ENCODE measurements around the gene CYBC1.

Gene CYBC1

DNA sequence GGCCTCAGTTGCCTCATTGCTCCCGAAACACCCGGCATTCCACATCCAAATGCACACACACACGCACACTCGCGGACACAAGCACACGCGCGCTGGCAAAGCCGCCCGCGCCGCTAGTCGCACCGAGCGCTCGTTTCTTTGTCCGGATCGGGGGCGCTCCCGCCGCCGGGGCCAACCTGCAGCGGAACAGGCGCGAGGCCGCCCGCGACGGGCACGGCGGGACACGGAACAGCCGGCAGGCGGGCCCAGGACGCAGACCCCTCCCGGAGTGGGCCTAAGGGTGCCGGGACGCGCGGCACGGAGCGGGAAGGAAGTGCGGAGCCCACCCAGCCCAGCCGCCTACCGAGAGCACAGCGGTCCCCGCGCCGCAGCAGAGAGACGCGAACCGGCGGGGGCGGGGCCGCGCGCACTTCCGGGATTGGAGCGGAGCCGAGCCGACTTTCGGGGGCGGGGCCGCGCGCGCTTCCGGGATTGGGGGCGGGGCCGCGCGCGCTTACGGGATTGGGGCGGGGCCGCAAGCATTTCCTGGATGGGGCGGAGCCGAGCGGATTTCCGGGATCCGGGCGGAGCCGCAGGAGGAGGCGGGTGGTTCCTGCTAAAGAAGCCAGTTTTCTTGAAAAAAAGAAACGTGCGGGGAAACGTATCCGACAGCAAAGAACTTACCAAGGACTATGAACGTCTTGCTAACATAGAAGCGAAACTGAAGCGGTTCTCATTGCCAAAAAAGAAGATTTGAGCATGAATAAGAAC lies at the start of gene CYBC1:
Gene CYBC1, minus strand, starts transcription at position 396 of the 750 bp plus-strand sequence. CDS start 1,498 bp downstream, outside the sequence.
- peak; percentile 99 for DNase-seq

GRCh38 chr17:82497483-82498405 lies 47.2 kb upstream of the CYBC1 start:
- peak; percentile 44 for DNase-seq

GRCh38 chr17:82496529-82497434 lies 46.2 kb upstream of the CYBC1 start:
- peak; percentile 96 for DNase-seq

DNA sequence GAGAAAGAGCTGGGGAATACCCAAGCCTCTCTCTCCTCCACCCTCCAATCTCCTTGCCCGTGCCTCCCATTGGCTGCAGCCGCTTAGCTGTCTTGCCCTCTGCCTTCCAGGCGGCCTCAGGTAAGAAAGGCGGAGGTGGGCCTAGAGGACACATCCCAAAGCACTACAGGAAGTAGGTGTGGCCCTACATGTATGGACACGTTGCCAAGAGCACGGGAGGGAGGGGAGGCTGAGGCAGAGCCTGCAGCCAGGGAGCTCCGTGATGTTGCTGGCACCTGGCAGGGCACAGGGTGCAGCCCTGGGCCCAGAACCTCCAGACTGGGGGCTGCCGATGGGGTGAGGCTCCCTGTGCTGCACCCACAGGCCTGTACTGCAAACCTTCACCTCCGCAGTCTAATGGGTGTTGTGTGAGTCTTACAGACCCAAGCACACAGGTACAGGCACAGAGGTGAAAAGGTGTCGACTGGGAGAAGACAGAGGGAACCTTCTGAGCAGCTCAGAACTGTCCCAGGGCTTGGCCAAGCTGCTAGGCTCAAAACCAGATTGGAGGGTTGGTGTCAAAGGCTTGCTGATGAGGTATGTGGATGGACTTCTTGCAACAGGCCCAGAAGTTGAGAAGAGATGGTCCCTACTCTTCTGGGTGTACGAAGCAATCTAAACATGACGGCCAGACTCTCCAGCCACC lies 45.4 kb upstream of the CYBC1 start:
- DNase-seq: no peak

DNA sequence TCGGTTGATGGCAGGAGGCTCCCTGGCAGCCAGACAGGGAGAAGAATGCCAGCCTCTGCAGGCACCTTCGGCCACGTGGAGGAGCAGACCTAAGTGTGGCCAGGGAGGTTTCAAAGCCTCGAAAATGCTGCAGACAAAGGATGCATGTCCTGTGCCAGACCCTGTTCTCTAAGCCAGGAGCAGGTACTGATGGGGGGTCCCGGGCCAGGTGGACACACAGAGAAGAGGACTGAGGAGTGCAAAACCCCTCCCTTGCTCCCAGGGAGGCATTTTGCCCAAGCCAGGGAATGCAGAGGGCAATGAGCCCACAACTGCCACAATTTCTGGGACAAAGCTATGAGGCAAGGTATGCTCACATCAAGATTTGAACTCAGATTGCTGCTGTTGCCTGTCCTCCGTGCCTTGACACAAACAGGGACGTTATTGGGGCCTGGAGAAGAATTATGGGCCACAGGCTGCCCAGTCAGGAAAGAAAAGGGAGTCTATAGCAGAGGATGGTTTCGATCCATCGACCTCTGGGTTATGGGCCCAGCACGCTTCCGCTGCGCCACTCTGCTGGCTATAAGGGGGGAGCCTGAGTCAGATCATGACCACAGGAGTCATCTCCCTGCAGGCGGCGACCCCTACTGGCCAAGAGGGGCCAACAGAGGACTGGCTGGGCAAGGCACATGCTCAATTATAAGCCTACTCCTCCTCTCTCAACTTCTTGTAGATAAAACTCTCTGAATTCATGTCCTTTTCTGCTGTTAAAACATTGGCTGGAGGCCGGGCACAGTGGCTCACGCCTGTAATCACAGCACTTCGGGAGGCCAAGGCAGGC lies 43.9 kb upstream of the CYBC1 start:
- DNase-seq: peak; percentile 91

- no peak for DNase-seq
Measured at GRCh38 chr17:82493226-82493781, 42.8 kb upstream of the CYBC1 start.

DNA sequence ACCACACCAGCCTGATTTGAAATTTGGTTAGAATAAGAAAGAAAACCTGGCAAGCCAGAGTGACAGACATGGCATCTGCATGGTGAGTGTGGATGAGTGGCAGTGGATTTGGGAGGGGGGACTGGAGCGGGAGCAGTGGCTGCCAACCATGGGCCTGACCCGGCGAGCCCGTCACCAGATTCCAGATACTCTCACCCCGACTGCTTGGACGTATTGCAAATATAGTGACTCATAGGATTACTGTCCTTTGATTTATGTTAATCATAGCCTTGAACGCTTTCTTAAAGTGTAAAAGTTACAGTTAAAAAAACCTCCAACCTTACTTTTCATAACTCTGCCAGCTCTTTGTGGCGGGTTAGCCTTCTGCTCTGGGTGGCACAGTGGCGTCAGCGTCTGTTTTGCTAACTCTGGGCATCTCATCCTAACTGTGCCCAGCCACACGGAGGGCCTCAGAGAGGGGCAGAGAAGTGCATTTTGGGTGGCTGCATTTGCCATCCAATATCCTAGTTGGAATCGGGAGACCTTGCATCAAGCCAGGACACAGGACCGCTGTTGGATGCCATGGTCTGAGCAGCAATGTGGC lies 42.2 kb upstream of the CYBC1 start:
- DNase-seq: no peak

DNA sequence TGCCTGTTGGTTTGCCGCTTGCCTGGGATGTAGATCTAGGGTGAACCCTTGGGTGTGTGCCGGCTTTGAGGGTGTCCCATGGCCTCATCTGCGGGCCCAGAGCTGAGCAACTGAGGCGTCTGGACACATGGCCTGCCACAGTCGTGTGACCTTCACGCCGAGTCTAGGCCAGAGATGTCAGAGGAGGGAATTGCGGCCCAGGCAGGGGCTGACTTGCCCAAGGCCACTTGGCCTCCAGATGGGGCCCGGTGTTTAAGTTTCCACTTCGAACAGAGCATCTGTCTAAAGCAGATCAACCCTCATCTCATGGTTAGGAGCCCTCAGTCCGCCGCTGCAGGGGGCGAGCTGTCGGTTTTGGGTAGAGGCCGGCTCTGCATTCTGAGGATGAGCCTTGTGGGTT lies 41.0 kb upstream of the CYBC1 start:
- no peak for DNase-seq

DNA sequence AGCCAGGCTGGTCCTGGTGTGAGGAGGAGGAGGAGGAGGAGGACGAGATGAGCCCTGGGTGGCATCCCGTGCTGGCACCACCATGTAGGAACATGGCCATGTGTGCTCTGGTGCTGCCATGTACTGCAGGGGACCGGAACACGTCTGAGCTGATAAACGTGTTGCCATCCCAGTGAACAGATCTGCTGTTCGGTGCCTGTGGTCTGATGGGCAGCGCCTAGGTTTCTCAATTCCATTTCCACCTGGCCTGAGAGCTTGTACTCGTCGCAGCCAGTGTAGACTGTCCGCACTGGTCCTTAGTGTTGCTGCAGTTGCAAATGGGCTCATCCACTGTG lies 40.6 kb upstream of the CYBC1 start:
- DNase-seq: no peak

DNA sequence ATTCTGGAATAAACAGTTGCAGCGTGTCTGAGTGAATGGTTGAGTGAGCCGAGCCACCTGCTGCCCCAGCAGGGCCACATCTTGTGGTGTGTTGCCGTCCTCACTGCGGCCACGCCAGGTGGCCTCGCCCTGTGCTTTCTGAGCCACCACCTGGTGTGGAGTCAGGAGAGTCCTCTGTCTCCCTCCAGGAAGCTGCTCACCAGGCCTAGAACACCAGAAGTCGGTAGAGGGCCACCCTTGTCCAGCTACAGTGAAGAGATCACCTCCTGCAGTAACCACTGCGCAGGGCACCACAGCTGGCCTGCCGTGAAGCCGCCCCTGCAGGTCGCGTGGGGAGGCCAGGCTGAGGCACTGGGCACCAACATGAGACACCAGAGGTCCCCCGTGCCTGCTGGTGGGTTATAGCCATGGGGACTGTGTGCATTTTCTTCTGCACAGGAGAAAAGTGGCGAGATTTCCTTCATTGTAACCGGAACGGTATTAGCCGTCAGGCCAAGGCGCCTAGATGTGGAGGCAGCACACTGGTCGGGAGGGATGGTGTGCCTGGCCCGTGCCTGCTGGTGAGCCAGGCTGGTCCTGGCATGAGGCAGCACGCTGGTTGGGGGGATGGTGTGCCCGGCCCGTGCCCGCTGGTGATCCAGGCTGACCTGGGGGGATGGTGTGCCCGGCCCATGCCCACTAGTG lies 40.1 kb upstream of the CYBC1 start:
- DNase-seq: no peak

DNA sequence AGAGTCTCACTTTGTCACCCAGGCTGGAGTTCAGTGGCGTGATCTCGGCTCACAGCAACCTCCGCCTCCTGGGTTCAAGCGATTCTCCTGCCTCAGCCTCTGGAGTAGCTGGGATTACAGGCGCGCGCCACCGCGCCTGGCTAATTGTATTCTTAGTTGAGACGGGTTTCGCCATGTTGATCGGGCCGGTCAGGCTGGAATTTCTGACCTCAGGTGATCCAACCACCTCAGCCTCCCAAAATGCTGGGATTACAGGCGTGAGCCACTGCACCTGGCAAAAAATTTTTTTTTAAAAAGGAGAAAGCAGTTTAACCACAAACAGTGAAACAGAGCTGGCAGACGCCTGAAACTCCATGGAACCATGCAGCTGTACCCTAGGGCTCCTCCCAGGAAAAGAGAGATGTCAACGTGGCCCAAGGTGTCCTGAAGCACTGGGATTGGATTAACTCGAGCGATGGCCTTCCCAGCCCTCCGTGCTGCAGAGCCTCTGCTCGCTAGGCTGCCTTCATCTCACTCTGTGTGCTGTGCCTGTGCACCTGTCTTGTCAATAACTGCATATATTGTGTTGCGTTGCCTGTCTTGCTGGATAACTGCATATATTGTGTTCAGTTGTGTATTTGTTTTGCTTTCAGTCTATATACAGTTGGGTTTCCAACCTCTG lies 39.4 kb upstream of the CYBC1 start:
- no peak for DNase-seq

GRCh38 chr17:82489117-82489516 lies 38.6 kb upstream of the CYBC1 start:
- no peak for DNase-seq

- DNase-seq: no peak
Measured at GRCh38 chr17:82487910-82488309, 37.4 kb upstream of the CYBC1 start.

- no peak for DNase-seq
Measured at GRCh38 chr17:82486231-82487094, 35.9 kb upstream of the CYBC1 start.

DNA sequence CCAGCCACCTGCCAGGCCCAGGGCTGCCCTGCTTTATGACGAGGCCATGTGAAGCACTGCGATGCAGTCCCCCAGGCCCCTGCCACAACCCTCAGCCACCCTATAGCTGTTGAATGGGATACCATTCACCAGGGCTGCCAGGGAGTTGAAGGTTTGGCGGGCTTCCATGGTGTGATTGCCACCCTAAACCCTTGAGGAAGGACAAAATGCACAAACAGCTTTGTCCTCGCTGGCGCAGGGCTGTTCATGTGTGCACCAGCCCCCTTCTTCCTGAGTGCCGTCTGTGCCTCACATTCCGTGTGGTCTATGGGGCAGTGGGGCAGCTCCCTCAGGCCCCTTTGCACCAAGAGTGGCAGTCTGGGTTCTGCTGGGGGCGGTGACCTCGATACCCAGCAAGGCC lies 33.3 kb upstream of the CYBC1 start:
- DNase-seq: no peak

GRCh38 chr17:82483204-82483660 lies 32.7 kb upstream of the CYBC1 start:
- no peak for DNase-seq

- DNase-seq: no peak
Measured at GRCh38 chr17:82480318-82480717, 29.8 kb upstream of the CYBC1 start.

- DNase-seq: no peak
Measured at GRCh38 chr17:82479602-82480001, 29.1 kb upstream of the CYBC1 start.

GRCh38 chr17:82477934-82478333 lies 27.4 kb upstream of the CYBC1 start:
- no peak for DNase-seq
